Fibroblast of lung (primary cell): Measurements from ENCODE around the gene SPTB. TPM values are rescaled to one million over a fixed set of nuclear protein-coding genes. Genes with fewer than 3 reads are reported as not detected.

ENCODE experiments used
- DNase-seq, 2 donors: peaks; one replicate each; pipeline versions ENCODE4 v3.0.0 to v3.0.0-alpha.2; 2010; ENCODE audit warnings: low read depth in 2 of 2
- H2AFZ ChIP-seq: 2 replicates; pipeline ENCODE4 v1.5.1; 2012; ENCODE audit warnings: low read length, control low read depth, inconsistent platforms
- H3K27ac ChIP-seq: 2 replicates; pipeline ENCODE4 v1.5.1; 2011; ENCODE audit warnings: low read length, control low read depth; ENCODE audit not compliant: insufficient read depth
- H3K27me3 ChIP-seq: 2 replicates; pipeline ENCODE4 v1.5.1; 2011; ENCODE audit warnings: mild to moderate bottlenecking, low read length; ENCODE audit not compliant: control insufficient read depth, insufficient read depth
- H3K36me3 ChIP-seq: 2 replicates; pipeline ENCODE4 v1.5.1; 2011; ENCODE audit warnings: low read length; ENCODE audit not compliant: control insufficient read depth, insufficient read depth
- H3K4me1 ChIP-seq: 2 replicates; pipeline ENCODE4 v1.5.1; 2011; ENCODE audit warnings: low read length; ENCODE audit not compliant: control insufficient read depth, insufficient read depth; ENCODE audit errors: extremely low read depth
- H3K4me2 ChIP-seq: 2 replicates; pipeline ENCODE4 v1.5.1; 2011; ENCODE audit warnings: low read length, control low read depth; ENCODE audit not compliant: insufficient read depth; ENCODE audit errors: extremely low read depth
- H3K4me3 ChIP-seq, 4 experiments: fragments of 200-600 bp in 1 of 4; sonication (generic) in 1 of 4; replicated peaks in 1 of 4; 2 replicates each; pipeline ENCODE4 v1.5.1; 2011 to 2016; ENCODE audit warnings: low read length in 4 of 4, low read depth in 3 of 4, mild to moderate bottlenecking in 3 of 4, control low read depth in 2 of 4, inconsistent platforms in 1 of 4, mixed read lengths in 1 of 4; ENCODE audit not compliant: insufficient read depth in 1 of 4; ENCODE audit errors: control extremely low read depth in 1 of 4
- H3K79me2 ChIP-seq: 2 replicates; pipeline ENCODE4 v1.5.1; 2012; ENCODE audit warnings: mild to moderate bottlenecking, low read length, inconsistent platforms; ENCODE audit not compliant: control insufficient read depth, insufficient read depth
- H3K9ac ChIP-seq: 2 replicates; pipeline ENCODE4 v1.5.1; 2011; ENCODE audit warnings: mild to moderate bottlenecking, low read length, control low read depth; ENCODE audit not compliant: insufficient read depth
- H3K9me3 ChIP-seq: 2 replicates; pipeline ENCODE4 v1.5.1; 2012; ENCODE audit warnings: low read depth, low read length; ENCODE audit not compliant: control insufficient read depth, insufficient read depth
- H4K20me1 ChIP-seq: 2 replicates; pipeline ENCODE4 v1.5.1; 2011; ENCODE audit warnings: low read length; ENCODE audit not compliant: control insufficient read depth, insufficient read depth; ENCODE audit errors: extremely low read depth
- EZH2 ChIP-seq: IDR thresholded peaks from 2 replicates; pipeline ENCODE4 v1.5.1; 2012; ENCODE audit warnings: low read length, control low read depth, mild to moderate bottlenecking; ENCODE audit errors: missing control alignments
- polyA plus RNA-seq, 2 donors: library from polyadenylated mRNA; depleted of rRNA in 1 of 2; stranded (reverse) in 1 of 2; unstranded in 1 of 2; fragments of >200 nt; gene quantifications; 2 replicates each; pipeline ENCODE4 v1.2.1, GENCODE V29; 2011 to 2012; ENCODE audit warnings: missing spikeins in 1 of 2
- total RNA-seq: library from RNA; depleted of rRNA; stranded (reverse); fragments of >200 nt; gene quantifications from 2 replicates; pipeline ENCODE4 v1.2.1, GENCODE V29; 2014
- TF ChIP-seq, protein P1 (sequence below), 2 donors: IDR thresholded peaks in 1 of 2; conservative IDR thresholded peaks in 1 of 2; 1 replicate in 1 of 2; 2 replicates in 1 of 2; pipeline ENCODE4 v1.5.1; 2011 to 2012; ENCODE audit warnings: low read length in 2 of 2, control low read depth in 1 of 2, inconsistent platforms in 1 of 2, low read depth in 1 of 2, mild to moderate bottlenecking in 1 of 2

Gene SPTB
- total and polyA plus RNA-seq, 2 donors (not counting 1 experiment from before 2014, with no cell fraction given), result not detected

DNA sequence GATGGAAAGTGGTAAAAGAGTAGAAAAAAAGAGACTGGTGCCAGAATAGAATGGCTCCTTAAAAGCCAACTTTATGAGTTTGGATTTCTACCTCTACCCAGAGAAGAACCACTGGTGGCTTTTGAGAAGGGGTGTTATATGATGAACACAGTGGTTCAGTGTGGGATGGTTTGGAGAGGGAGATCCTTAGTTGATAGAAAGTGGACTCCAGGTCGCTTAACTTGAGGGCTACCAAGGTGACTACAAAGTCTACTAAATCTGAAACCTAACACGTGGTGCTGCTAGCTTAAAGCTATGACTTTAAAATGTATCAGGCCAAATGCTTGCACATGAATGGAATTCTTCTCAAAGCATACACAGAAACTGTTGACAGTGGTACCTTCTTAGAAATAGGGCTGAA lies 8.4 kb downstream of the SPTB start:
- TF ChIP-seq EZH2, result no peak
- TF ChIP-seq, protein P1, sequence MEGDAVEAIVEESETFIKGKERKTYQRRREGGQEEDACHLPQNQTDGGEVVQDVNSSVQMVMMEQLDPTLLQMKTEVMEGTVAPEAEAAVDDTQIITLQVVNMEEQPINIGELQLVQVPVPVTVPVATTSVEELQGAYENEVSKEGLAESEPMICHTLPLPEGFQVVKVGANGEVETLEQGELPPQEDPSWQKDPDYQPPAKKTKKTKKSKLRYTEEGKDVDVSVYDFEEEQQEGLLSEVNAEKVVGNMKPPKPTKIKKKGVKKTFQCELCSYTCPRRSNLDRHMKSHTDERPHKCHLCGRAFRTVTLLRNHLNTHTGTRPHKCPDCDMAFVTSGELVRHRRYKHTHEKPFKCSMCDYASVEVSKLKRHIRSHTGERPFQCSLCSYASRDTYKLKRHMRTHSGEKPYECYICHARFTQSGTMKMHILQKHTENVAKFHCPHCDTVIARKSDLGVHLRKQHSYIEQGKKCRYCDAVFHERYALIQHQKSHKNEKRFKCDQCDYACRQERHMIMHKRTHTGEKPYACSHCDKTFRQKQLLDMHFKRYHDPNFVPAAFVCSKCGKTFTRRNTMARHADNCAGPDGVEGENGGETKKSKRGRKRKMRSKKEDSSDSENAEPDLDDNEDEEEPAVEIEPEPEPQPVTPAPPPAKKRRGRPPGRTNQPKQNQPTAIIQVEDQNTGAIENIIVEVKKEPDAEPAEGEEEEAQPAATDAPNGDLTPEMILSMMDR (conservative IDR thresholded peaks at IDR 0.05 in 1 of 2, IDR thresholded peaks at IDR 0.05 in 1 of 2; ENCODE audit: low read depth in 1 of 2, low read length in 2 of 2), result no peak
- no peaks in the 10 kb centered on the region for H4K20me1 ChIP-seq
- DNase-seq, result no peak

DNA sequence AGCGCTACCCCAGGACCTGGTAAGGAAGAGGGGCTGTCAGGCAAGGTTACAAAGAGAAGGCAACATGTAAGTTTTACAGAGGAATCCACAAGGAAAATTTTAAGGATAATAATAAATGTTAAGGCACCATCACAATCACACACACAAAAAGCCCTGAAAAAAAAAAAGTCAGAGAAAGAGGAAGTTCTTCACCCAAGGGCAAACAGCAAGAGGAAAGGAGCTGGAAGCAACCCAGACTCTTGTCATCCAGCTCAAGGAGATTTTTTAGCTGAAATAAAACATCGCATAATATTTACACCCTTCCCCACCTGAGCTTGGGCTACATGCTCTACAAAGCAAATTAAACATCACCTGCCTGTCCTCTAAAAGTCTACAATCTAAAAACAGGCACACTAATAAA lies 9.5 kb downstream of the SPTB start:
- no peak for TF ChIP-seq EZH2
- TF ChIP-seq, protein P1 (conservative IDR thresholded peaks at IDR 0.05 in 1 of 2, IDR thresholded peaks at IDR 0.05 in 1 of 2; ENCODE audit: low read depth in 1 of 2, low read length in 2 of 2), result no peak
- Histone ChIP-seq H2AFZ (no peak overlapping the region), H3K9ac (no peak overlapping the region), H4K20me1 (no peaks in the 10 kb centered on the region), H3K27me3 (peaks cover 6% of the 10 kb centered on the region), H3K79me2 (no peaks in the 10 kb centered on the region), H3K4me3 (no peak overlapping the region), H3K27ac (no peak overlapping the region), H3K9me3 (no peaks in the 10 kb centered on the region), H3K4me2 (no peak overlapping the region), H3K4me1 (no peaks in the 10 kb centered on the region), H3K36me3 (no peaks in the 10 kb centered on the region)
- no peak for DNase-seq

More for the DNA sequence above, 8.4 kb downstream of the SPTB start:
- Histone ChIP-seq H3K9ac (no peak overlapping the region), H2AFZ (no peak overlapping the region), H3K27ac (no peak overlapping the region), H3K4me3 (no peak overlapping the region), H3K79me2 (no peaks in the 10 kb centered on the region), H3K27me3 (peaks cover 7% of the 10 kb centered on the region), H3K36me3 (no peaks in the 10 kb centered on the region), H3K4me1 (no peaks in the 10 kb centered on the region), H3K4me2 (no peak overlapping the region), H3K9me3 (no peaks in the 10 kb centered on the region)

DNA sequence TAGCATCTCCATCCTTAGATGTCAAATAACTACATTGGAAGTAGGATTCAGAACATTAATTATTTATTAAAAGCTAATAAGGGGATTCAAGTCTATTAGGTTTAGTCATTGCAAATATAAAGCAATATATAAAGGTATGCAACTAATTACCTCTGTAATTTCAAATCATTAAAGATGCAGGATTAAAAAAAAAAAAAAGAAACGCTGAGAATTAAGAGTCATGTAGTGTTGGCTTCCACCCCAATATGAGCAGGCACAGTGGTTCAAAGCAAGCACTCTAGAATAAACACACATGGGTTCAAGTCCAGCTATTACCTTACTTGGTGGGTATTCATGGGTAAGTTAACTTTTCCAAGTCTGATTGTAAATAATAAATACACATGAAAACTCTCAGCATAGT lies 10.9 kb downstream of the SPTB start:
- Histone ChIP-seq H3K4me3 (no peak overlapping the region), H3K79me2 (no peaks in the 10 kb centered on the region), H4K20me1 (no peaks in the 10 kb centered on the region), H3K36me3 (no peaks in the 10 kb centered on the region), H3K27ac (no peak overlapping the region), H3K4me1 (no peaks in the 10 kb centered on the region), H3K27me3 (peaks cover 2% of the 10 kb centered on the region), H3K9ac (no peak overlapping the region), H3K4me2 (no peak overlapping the region), H3K9me3 (no peaks in the 10 kb centered on the region), H2AFZ (no peak overlapping the region)
- no peak for TF ChIP-seq EZH2
- TF ChIP-seq, protein P1 (conservative IDR thresholded peaks at IDR 0.05 in 1 of 2, IDR thresholded peaks at IDR 0.05 in 1 of 2; ENCODE audit: low read depth in 1 of 2, low read length in 2 of 2), result no peak
- DNase-seq, result no peak
